NCI-H748 treated with DMSO at 0.1 percent for 48 hours (cell line): Measurements from ENCODE around the gene QSOX2.

Experiments
- DNase-seq: peaks from one replicate; lab custom pipeline; 2025; lab: John Stamatoyannopoulos, UW

QSOX2 gene

GRCh38 chr9:136264441-136265405 is 19.1 kb upstream of the QSOX2 start:
- DNase-seq, result no peak

DNA sequence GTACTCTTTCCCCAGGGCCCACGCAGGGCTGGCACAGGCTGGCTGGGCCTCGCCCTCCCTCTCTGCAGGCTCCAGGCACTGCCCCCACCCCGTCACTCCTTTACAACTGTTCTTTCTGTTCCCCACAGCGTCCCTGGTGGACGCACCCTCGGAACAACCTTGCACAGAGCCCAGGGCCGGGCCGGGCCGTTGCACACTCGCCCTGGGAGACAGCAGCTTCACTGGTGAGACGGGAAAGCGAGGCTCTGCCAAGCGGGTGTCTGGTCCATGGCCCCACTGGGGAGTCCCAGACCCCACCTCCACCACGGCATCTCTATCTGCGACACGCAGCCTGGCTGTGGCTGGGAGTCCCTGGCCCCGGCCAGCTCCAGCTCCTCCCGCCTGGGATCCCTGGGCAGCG is 18.4 kb upstream of the QSOX2 start:
- DNase-seq, result no peak

GRCh38 chr9:136262671-136263178 is 17.1 kb upstream of the QSOX2 start:
- DNase-seq, result no peak

DNA sequence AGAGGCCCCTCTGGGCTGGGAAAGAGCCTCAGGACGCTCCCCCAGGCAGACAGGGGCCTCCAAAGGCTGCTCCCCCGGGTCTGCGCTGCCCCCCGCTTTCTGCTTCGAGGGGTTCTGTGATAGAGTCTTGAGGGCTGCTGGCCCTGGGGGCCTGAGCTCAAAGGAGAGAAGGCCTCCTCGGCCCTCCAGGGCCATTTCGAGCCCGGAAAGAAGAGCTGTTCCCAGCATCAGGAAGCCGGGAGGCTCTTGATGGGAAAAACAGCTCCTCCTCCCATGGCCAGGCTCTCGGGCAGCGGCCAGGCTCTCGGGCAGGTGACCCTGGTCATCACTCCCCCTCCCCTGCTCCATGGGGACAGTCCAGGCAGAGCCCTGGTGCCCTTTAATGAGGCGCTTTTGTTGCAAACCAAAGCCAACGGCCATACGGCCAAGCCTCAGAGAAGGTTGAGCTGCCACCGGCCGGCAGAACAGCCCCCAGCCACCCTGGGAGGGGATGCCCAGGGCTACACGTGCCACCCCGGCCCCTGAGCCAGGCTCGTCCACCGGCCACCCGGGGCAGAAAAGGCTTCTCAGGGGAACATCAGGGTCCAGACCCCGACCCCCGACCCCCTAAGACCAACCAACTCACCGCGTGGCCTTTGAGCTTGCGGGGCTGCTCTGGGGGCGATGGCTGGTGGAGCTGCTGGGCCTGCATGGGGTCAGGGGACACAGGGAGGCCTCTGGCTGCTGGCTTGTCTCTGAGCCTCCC is 16.2 kb upstream of the QSOX2 start:
- no peak for DNase-seq

DNA sequence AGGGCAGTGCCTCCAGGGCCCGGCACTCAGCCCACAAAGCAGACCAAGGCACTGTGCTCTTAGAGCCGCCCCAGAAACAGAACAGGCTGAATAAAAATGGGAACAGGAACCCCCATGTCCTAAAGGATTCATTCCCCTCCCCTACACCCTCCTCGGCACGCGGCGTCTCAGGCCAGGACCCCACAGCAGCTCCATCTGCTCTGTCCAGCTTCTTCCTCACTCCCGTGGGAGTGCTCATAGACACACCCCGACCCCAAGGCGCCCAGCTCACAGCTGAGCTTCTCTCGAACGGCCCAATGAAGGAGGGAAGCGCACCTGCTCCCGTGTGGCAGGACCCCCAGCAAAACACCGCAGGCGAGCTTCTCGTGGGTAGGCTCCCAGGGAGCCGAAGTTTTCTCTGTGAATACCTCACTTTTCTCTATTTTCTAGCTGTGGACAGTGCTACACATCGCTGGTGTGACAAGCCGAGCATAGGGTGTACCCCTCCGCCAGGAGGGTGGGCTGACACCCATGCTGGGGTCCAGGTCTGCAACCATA is 15.4 kb upstream of the QSOX2 start:
- no peak for DNase-seq

GRCh38 chr9:136260521-136260920 is 14.9 kb upstream of the QSOX2 start:
- no peak for DNase-seq

DNA sequence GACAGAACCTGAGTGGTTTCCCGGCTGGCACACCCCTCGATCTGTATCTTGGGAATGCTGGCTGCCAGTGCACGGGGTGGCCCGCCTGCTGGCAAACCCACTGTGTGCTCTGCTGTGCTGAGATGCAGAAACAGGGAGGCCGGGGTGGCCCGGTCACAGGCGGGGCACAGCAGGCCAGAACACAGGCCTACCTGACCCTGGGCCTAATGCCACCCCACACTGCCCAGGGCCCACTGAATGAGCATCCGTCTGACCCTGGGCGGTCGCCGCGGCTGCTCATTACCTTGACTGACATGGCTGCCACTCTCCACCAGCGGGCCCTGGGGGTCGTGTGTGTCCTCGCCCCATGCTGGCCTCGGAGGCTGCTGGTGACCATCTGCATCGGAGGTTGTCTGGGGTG is 14.2 kb upstream of the QSOX2 start:
- DNase-seq, result no peak

DNA sequence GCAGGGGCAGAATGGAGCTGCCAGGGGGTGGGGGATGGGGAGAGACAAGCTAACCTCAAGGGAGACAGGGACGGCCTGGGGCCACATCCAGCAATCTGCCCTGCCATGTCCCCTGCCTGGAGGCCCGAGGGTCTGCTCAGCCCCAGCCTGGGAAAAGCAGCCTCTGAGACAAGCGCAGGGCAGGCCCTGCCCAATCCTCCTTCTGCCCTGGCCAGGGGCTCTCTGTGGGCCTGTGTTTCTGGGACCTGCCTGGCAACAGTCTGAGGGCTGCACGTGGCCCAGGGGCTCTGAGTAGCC is 13.9 kb upstream of the QSOX2 start:
- DNase-seq, result no peak

- no peak for DNase-seq
These were observed 13.3 kb upstream of the QSOX2 start for GRCh38 chr9:136258786-136259516.

DNA sequence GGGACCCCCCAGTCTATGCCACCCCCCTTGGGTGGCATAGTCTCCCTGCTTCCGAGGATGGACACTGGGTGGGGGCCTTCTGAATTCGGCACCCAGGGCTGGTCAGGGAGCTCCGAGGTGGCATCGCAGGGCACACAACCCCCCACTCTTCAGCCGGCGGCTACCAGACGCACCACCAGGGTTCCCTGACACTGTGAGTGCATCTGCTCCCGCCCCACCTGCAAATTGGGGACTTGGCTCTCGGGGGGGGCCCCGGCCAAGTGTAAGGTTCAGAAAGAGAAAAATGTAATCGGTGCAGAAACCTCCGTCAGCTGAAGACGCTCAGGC is 12.7 kb upstream of the QSOX2 start:
- no peak for DNase-seq

DNA sequence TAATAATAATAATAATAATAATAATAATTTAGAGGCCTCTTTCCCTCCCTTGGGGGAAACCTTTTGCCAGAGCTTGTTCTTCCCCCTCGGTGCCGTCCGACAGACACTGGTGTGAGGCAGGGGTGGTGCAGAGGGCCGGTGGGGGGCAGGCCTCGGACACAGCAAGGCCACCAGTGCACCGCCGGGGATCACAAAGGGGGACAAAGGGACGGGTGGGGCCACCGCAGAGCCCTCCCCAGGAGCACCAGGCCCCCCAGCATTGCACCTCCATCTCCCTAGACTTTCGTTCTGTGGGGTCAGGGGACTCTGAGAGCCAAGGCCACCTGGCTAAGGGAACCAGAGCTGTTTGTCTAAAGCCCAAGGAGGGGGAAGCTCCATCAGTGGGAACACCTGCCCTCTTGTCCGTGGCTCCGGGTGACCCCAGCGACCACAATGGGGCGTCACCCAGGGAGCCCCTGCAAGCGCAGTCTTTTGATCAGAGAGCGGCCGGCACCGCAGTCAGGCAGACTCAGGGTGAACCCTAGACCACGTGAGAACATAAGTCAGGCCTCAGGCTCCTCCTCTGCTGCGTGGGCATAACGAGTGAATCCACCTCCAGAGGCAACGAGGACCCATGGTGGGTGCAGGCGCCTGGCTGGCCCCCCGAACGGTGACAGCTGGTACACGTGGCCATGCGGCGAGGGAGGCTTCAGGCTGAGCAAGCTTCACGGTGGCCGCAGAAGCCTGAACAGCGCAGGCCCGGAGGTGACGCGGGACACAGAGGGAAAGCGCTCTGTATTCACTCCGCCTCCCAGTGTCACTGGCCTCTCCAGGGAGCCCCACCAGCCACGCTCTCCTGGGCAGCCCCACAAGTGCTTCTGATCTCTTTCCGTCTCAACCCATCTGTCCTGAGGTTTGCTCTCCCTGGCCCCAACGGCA is 12.0 kb upstream of the QSOX2 start:
- no peak for DNase-seq

GRCh38 chr9:136255896-136256890 is 10.6 kb upstream of the QSOX2 start:
- no peak for DNase-seq

DNA sequence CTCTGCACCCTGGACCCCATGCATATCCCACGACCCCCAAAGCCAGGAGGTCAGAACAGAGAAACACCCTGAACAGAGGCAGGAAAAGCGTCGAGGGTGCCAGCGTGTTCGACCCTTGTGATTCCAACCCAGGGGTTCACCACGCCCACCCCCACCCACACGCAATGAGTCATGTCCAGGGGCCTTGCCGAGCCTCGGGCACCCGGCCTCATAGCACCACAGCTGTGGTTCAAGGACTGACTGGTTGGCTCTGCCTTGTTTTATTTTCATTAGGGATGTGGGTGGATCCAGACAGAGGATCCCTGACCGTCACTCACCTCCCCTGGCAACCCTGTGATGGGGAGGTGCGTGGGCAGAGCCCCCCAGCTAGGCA is 9.5 kb upstream of the QSOX2 start:
- DNase-seq, result no peak

- DNase-seq, result no peak
These were observed 9.0 kb upstream of the QSOX2 start for GRCh38 chr9:136254381-136255165.

GRCh38 chr9:136253246-136254130 is 7.9 kb upstream of the QSOX2 start:
- no peak for DNase-seq

GRCh38 chr9:136252846-136253245 is 7.2 kb upstream of the QSOX2 start:
- no peak for DNase-seq

DNA sequence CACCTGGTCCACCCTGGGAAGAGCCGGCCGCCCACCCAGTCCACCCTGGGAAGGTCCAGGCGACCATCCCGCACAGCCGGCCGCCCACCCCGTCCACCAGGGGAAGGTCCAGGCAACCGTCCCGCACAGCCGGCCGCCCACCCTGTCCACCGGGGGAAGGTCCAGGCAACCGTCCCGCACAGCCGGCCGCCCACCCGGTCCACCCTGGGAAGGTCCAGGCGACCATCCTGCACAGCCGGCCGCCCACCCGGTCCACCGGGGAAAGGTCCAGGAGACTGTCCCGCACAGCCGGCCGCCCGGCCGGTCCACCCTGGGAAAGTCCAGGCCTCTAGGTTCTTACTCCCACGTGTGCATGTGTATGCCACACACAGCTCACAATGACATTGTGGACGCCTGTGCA is 6.7 kb upstream of the QSOX2 start:
- no peak for DNase-seq
